Thoracic aorta (tissue), 2 donors: ENCODE measurements around the gene SAPCD1. TPM values are rescaled to one million over a fixed set of nuclear protein-coding genes. Genes with fewer than 3 reads are reported as not detected.

Experiments used
- ATAC-seq: fragments of 150-250 bp; one replicate; pipeline ENCODE4 v1.8.0; 2017; ENCODE audit warnings: low read depth; ENCODE audit not compliant: insufficient number of reproducible peaks, low FRiP score
- DNase-seq: peaks from one replicate; pipeline ENCODE4 v3.0.0-alpha.2; 2020; ENCODE audit warnings: low spot score
- H3K27ac ChIP-seq, 2 donors: fragments of 200-600 bp; sonication (generic); 1 replicate in 1 of 2; 2 replicates in 1 of 2; pipeline ENCODE4 v1.5.1; 2016; ENCODE audit warnings: mild to moderate bottlenecking in 2 of 2, moderate library complexity in 2 of 2
- H3K27me3 ChIP-seq: fragments of 200-600 bp; sonication (generic); replicated peaks from 2 replicates; pipeline ENCODE4 v1.6.0; 2016; ENCODE audit warnings: mild to moderate bottlenecking; ENCODE audit not compliant: insufficient read depth
- H3K36me3 ChIP-seq: fragments of 200-600 bp; sonication (generic); one replicate; pipeline ENCODE4 v1.5.1; 2016
- H3K4me1 ChIP-seq, 2 donors: fragments of 200-600 bp; sonication (generic); 1 replicate in 1 of 2; 2 replicates in 1 of 2; pipeline versions ENCODE4 v1.5.1 to v1.6.0; 2016; ENCODE audit warnings: low read depth in 2 of 2, mild to moderate bottlenecking in 1 of 2; ENCODE audit not compliant: control insufficient read depth in 1 of 2
- H3K4me3 ChIP-seq: fragments of 200-600 bp; sonication (generic); 2 replicates; pipeline ENCODE4 v1.5.1; 2016; ENCODE audit warnings: mild to moderate bottlenecking
- H3K9me3 ChIP-seq: fragments of 200-600 bp; sonication (generic); 2 replicates; pipeline ENCODE4 v1.5.1; 2016
- CTCF ChIP-seq: fragments of 200-600 bp; sonication (generic); IDR thresholded peaks from one replicate; pipeline ENCODE4 v1.5.1; 2019; ENCODE audit warnings: antibody characterized with exemption
- total RNA-seq, 2 donors: library from RNA; depleted of rRNA; stranded (reverse); fragments of >200 nt; gene quantifications; one replicate each; pipeline versions ENCODE4 v1.1.0 to v1.2.3, GENCODE V29; 2016

Gene SAPCD1
- total RNA-seq, 2 donors from 2014 or later: 13.3 TPM; not detected in 1

GRCh38 chr6:31737991-31738979 lies 24.2 kb upstream of the SAPCD1 start:
- Histone ChIP-seq H3K4me3 (peak overlapping the region; percentile 13), H3K9me3 (no peaks in the 10 kb centered on the region), H3K27me3 (no peaks in the 10 kb centered on the region), H3K27ac (peak overlapping the region in 1 of 2 donors; percentile 96), H3K4me1 (peaks cover 21 to 43% of the 10 kb centered on the region in 2 donors), H3K36me3 (peaks cover 6% of the 10 kb centered on the region)
- DNase-seq (no peak), ATAC-seq (no peak)
- TF ChIP-seq CTCF: no peak

- peak; percentile 91 for ATAC-seq
- DNase-seq: peak; percentile 95
- Histone ChIP-seq H3K4me3 (peak within 1 kb of the TSS; percentile 94), H3K4me1 (peaks cover 12 to 28% of the 10 kb centered on the region in 2 donors), H3K36me3 (no peaks in the 10 kb centered on the region), H3K9me3 (no peaks in the 10 kb centered on the region), H3K27me3 (no peaks in the 10 kb centered on the region), H3K27ac (no peak within 1 kb of the TSS)
- no peak for TF ChIP-seq CTCF
Measured at GRCh38 chr6:31739639-31740396, 22.6 kb upstream of the SAPCD1 start, which contains the start of gene MSH5. MSH5 (plus strand) TSS chr6:31740005; CDS start chr6:31740467, 462 bp downstream.

GRCh38 chr6:31740397-31741223 lies 21.8 kb upstream of the SAPCD1 start:
- peaks cover 12 to 28% of the 10 kb centered on the region in 2 donors for H3K4me1 ChIP-seq
- no peak overlapping the region for H3K27ac ChIP-seq
- H3K27me3 ChIP-seq: no peaks in the 10 kb centered on the region
- H3K36me3 ChIP-seq: no peaks in the 10 kb centered on the region
- no peaks in the 10 kb centered on the region for H3K9me3 ChIP-seq
- H3K4me3 ChIP-seq: peak overlapping the region; percentile 94
- no peak for ATAC-seq
- DNase-seq: no peak
- TF ChIP-seq CTCF: no peak

- Histone ChIP-seq H3K27me3 (no peaks in the 10 kb centered on the region), H3K4me1 (peaks cover 9 to 24% of the 10 kb centered on the region in 2 donors), H3K9me3 (no peaks in the 10 kb centered on the region), H3K4me3 (no peak overlapping the region), H3K36me3 (no peaks in the 10 kb centered on the region), H3K27ac (no peak overlapping the region)
- DNase-seq (no peak), ATAC-seq (no peak)
- TF ChIP-seq CTCF: no peak
Measured at GRCh38 chr6:31741815-31742214, 20.6 kb upstream of the SAPCD1 start.
